Left forelimb (tissue), 1 donor: ENCODE results near the gene LRRC32.

ENCODE experiments used
- DNase-seq: peaks from one replicate; pipeline ENCODE4 v3.0.0-alpha.2; 2018; ENCODE audit warnings: low spot score

LRRC32 gene

GRCh38 chr11:76699451-76700091 is 29.0 kb upstream of the LRRC32 start:
- DNase-seq = no peak

GRCh38 chr11:76698321-76699043 is 27.9 kb upstream of the LRRC32 start:
- no peak for DNase-seq

GRCh38 chr11:76696756-76697155 is 26.2 kb upstream of the LRRC32 start:
- no peak for DNase-seq

GRCh38 chr11:76695771-76696170 is 25.2 kb upstream of the LRRC32 start:
- no peak for DNase-seq

GRCh38 chr11:76695133-76695532 is 24.6 kb upstream of the LRRC32 start:
- no peak for DNase-seq

- DNase-seq = no peak
These were observed 24.1 kb upstream of the LRRC32 start for GRCh38 chr11:76694664-76695063.

- no peak for DNase-seq
These were observed 23.3 kb upstream of the LRRC32 start for GRCh38 chr11:76693806-76694205.

GRCh38 chr11:76692956-76693355 is 22.4 kb upstream of the LRRC32 start:
- DNase-seq = no peak

GRCh38 chr11:76691655-76692054 is 21.1 kb upstream of the LRRC32 start:
- no peak for DNase-seq

- no peak for DNase-seq
These were observed 20.2 kb upstream of the LRRC32 start for GRCh38 chr11:76690736-76691135.

GRCh38 chr11:76689313-76690260 is 19.0 kb upstream of the LRRC32 start:
- no peak for DNase-seq

- DNase-seq = no peak
These were observed 17.6 kb upstream of the LRRC32 start for GRCh38 chr11:76688146-76688545.

GRCh38 chr11:76686261-76687079 is 15.9 kb upstream of the LRRC32 start:
- DNase-seq = no peak

- DNase-seq = no peak
These were observed 15.3 kb upstream of the LRRC32 start for GRCh38 chr11:76685831-76686230.

GRCh38 chr11:76685237-76685636 is 14.7 kb upstream of the LRRC32 start:
- no peak for DNase-seq

- no peak for DNase-seq
These were observed 14.0 kb upstream of the LRRC32 start for GRCh38 chr11:76684516-76684915.

- no peak for DNase-seq
These were observed 12.9 kb upstream of the LRRC32 start for GRCh38 chr11:76683161-76684095.

- no peak for DNase-seq
These were observed 12.1 kb upstream of the LRRC32 start for GRCh38 chr11:76682684-76683083.

- no peak for DNase-seq
These were observed 11.6 kb upstream of the LRRC32 start for GRCh38 chr11:76682106-76682505.
